ENCODE measurements around the gene DUSP14.

GRCh38 chr17:37490638-37491614 lies 1.2 kb downstream of the DUSP14 start:
- TF ChIP-seq YY1 (IDR thresholded peaks at IDR 0.05; ENCODE audit: low read depth, low read length) = no peak
- no peak for TF ChIP-seq CTCF (IDR thresholded peaks at IDR 0.05; ENCODE audit: control extremely low read depth in 1 of 3, insufficient read depth in 1 of 3, low read depth in 1 of 3, low read length in 3 of 3)
